Nasal cavity respiratory epithelium epithelial cell of viscerocranial mucosa (primary cell): Measurements from ENCODE around the gene SEMA3G. TPM values are rescaled to one million over a fixed set of nuclear protein-coding genes. Genes with fewer than 3 reads are reported as not detected.

Experiments used
- total RNA-seq: library from RNA; depleted of rRNA; stranded (reverse); fragments of >200 nt; gene quantifications from 2 replicates; pipeline ENCODE4 v1.2.3, GENCODE V29; 2014

The SEMA3G gene
- 0.28 and 0.34 TPM in 2 replicates for total RNA-seq

GRCh38 chr3:52444860-52445793 is at the start of gene SEMA3G:
Gene SEMA3G, minus strand, starts transcription at chr3:52445103. Its CDS starts 76 bp downstream, at chr3:52445027.

GRCh38 chr3:52455283-52456168 is 10.6 kb upstream of the SEMA3G start, which contains the start of gene NISCH:
Gene NISCH, plus strand, starts transcription at chr3:52455604. Its CDS starts 38 bp downstream, at chr3:52455642.

GRCh38 chr3:52453496-52454249 is 8.8 kb upstream of the SEMA3G start, which contains the start of gene TNNC1:
Gene TNNC1, minus strand, starts transcription at chr3:52454041. Its CDS starts 26 bp downstream, at chr3:52454015.

Other genes with a start within 250 kb of the SEMA3G start
- 56.0 and 63.2 TPM in 2 replicates for gene ALAS1, start 246.9 kb downstream of the SEMA3G start, total RNA-seq
- gene TLR9, start 219.5 kb downstream of the SEMA3G start, total RNA-seq = 0.07 TPM in 1 of 2 replicates, not detected in the other
- 37.3 and 51.0 TPM in 2 replicates for gene TWF2, start 205.9 kb downstream of the SEMA3G start, total RNA-seq
- gene PPM1M, start 199.3 kb downstream of the SEMA3G start, total RNA-seq = 2.7 and 8.1 TPM in 2 replicates
- gene WDR82, start 166.5 kb downstream of the SEMA3G start, total RNA-seq = 84.8 and 99.4 TPM in 2 replicates
- gene GLYCTK, start 157.3 kb downstream of the SEMA3G start, total RNA-seq = 2.4 and 6.2 TPM in 2 replicates
- 0.68 and 1.9 TPM in 2 replicates for gene DNAH1, start 128.8 kb downstream of the SEMA3G start, total RNA-seq
- gene BAP1, start 35.1 kb downstream of the SEMA3G start, total RNA-seq = 77.5 and 103 TPM in 2 replicates
- gene PHF7, start 34.4 kb downstream of the SEMA3G start, total RNA-seq = 8.7 and 10.3 TPM in 2 replicates
- gene TNNC1, start 8.9 kb upstream of the SEMA3G start, total RNA-seq = 0.68 TPM in 1 of 2 replicates, not detected in the other
- gene NISCH, start 10.5 kb upstream of the SEMA3G start, total RNA-seq = 27.3 and 65.7 TPM in 2 replicates
- under 0.01 and 0.07 TPM in 2 replicates for gene STAB1, start 50.2 kb upstream of the SEMA3G start, total RNA-seq
- gene NT5DC2, start 88.8 kb upstream of the SEMA3G start, total RNA-seq = 16.7 and 64.4 TPM in 2 replicates
- 3.1 and 8.5 TPM in 2 replicates for gene UQCC5, start 91.5 kb upstream of the SEMA3G start, total RNA-seq
- 70.1 and 109 TPM in 2 replicates for gene PBRM1, start 240.8 kb upstream of the SEMA3G start, total RNA-seq
- gene GNL3, start 240.9 kb upstream of the SEMA3G start, total RNA-seq = 186 and 219 TPM in 2 replicates